ENCODE data around the gene SEPTIN5.

SEPTIN5 gene

DNA sequence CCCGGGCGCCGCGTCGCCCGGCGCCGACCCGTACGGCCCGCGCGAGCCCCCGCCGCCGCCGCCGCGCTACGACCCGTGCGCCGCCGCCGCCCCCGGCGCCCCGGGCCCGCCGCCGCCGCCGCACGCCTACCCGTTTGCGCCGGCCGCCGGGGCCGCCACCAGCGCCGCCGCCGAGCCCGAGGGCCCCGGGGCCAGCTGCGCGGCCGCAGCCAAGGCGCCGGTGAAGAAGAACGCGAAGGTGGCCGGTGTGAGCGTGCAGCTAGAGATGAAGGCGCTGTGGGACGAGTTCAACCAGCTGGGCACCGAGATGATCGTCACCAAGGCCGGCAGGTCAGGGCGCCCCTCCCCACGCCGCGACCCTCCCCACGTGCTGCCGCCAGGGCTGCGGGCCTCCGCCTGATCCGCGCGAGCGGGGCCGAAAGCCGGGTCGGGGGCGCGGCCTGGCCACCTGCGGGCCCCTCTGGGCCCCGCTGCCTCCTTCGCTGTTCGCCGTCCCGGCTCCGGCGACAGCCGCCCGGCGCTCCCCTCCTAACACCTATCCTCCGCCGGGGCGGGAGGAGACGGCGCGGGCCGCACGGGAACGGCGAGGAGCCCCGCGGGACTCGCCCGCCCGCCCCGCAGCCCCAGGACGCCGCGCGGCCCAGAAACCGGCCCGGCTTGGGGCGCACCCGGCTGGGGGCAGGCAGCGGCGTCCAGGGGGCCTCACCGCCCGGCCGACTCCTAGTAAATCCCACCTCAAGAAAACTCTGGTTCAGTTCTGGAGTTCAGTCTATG lies 46.8 kb downstream of the SEPTIN5 start:
- no peak for DNase-seq (ENCODE audit: low read depth)

DNA sequence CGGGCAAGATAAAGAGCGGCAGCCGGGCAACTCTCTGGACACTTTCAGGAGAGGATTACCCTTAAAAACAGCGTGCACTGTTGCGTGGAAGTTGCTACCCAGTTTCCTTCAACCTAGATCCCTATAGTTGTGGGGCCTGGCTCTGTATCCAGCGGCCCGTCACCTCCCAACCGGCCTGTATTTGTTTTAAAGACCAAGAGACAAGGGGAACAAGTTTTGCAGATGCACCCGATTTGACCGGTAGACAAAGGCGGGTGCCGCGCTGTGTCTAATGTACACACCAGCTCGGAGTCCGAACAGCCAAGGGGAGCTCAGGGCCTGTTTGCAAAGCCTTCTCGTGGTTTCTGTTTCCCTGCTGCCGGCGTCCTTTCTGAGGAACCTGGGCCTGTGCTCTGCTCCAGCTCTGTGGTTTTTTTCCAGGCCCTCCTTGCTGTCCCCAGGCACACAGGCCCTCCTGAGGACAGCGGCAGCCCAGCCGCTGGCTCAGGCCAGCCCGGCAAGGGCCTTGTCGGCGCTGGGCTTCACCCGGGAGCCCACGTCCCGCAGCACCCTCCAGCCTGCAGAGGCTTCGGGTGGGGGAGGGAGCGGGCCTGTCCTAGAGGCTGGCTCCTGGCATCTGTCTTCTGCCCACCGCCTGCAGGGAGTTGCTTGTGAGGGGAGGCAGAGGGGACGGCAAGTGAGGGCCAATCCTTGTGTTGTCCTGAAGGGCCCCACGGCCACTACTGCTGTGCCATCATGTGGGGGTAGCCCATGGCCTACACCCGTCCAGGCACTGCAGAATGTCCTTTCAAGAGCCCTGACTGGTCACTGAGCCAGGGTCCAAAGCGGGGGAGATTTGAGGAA lies 47.6 kb downstream of the SEPTIN5 start:
- no peak for DNase-seq (ENCODE audit: low read depth)

DNA sequence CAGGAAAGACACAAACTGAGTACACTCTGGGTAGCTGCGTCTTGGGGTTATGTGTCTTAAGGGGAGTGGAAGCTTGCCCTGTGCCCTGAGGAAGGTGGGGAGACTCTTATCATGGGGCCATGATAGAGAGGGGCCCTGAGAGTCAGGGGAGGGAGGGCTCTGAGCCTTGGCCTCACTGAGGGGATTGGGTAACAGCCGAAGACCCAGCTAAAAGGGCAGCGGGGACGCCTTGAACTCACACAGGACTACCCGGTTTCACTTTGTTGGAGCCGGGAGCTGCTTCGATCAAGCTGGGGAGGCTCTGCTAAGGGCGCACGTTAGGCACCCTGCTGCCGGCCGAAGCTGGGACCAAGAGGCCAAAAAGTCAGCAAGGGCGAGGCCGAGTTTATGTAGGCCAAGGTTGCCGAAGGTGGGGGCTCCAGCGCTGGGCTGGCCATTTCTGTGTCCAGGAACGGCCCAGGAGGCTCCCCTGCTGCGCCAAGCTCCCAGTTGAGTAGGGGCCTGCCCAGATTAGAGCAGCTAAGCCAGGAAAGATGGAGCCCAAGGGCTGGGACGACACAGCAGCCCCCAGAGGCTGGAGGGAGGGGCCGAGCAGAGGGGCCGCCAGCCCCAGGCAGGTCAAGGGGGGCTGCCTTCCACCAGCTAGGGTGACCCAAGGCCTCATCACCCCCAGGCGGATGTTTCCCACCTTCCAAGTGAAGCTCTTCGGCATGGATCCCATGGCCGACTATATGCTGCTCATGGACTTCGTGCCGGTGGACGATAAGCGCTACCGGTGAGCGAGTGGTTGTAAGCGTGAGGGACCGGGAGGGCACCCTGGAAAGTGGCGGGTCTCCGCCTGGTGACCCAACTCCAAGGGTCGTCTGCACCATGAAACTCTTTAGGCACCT lies 48.5 kb downstream of the SEPTIN5 start:
- DNase-seq (ENCODE audit: low read depth): no peak

DNA sequence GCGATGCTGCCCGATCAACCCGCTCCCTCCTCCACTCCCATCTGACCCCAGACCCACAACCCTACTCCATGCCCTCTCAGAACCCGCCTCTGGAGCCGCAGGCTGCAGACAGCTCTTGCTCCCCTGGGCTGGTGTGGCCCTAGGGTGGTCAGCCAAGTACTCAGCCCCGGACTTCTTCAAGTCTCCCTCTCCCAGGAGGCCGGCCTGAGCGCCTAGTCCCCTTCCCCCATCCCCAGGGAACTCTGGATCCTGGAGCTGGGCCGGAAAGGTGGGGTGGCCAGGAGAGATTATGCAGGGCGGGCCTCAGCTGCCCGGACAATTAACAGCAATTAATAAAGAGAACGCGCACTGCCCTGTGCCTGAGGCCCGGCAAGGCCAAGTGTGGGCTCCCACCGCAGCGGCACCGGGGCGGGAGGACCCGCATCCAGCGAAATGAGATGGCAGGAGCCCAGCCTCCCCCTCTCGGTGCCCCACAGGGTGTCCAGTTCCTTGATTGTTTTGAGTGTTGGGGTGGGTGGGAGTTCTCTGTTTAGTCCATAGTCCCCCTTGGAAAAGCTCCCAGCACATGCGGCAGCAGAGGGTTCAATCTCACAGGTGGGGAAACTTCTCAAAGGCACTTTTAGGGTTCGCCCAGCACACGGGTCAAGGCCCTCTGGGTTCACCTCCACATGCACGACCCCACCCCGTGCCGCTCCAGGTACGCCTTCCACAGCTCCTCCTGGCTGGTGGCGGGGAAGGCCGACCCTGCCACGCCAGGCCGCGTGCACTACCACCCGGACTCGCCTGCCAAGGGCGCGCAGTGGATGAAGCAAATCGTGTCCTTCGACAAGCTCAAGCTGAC lies 49.4 kb downstream of the SEPTIN5 start:
- DNase-seq (ENCODE audit: low read depth): no peak

DNA sequence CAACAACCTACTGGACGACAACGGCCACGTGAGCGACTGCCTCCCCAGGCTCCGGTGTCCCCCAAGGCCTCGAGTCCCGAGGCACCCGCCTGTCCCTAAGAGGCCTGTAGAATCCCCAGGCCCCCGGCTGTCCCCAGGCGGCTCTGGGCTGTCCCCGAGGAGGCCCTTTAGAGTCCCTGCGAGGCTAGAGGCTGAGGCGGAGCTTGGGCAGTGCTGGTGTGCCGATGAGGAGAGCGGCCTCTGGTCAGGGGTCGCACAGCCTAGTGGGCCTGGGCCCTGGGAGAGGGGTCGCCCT lies 49.9 kb downstream of the SEPTIN5 start:
- no peak for DNase-seq (ENCODE audit: low read depth)

DNA sequence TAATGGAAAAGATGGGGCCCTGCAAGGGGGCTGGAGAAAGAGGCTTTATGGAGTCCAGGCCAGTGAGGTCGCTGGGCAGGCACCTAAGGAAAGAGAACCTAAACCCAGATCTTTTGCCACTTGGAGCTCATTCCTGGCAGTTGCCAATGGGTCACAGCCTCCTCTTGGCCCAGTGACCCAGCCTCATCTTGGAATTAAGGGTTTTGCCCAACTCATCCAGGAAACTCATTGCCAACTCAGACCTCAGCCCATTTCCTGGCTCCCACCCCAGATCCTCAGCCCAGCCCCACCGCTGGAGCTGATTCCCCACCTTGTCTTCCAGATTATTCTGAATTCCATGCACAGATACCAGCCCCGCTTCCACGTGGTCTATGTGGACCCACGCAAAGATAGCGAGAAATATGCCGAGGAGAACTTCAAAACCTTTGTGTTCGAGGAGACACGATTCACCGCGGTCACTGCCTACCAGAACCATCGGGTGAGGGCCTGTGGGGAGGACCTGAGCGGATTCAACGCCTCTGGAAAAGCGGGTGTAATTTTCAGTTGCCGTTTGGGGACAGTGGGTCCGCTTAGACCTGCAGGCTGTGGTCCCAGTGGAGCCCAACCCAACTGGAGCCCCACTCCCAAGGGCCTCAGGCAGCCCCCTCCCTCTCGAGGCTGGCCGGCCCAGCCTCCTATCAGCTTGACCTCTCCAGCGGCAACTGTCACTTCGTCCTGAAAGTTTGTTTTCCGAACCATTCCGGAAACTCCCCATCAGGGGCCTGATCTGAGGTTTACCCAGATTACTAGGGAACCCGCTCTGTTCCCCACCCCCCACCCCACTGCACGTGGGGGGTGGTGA lies 50.6 kb downstream of the SEPTIN5 start:
- DNase-seq (ENCODE audit: low read depth): no peak

DNA sequence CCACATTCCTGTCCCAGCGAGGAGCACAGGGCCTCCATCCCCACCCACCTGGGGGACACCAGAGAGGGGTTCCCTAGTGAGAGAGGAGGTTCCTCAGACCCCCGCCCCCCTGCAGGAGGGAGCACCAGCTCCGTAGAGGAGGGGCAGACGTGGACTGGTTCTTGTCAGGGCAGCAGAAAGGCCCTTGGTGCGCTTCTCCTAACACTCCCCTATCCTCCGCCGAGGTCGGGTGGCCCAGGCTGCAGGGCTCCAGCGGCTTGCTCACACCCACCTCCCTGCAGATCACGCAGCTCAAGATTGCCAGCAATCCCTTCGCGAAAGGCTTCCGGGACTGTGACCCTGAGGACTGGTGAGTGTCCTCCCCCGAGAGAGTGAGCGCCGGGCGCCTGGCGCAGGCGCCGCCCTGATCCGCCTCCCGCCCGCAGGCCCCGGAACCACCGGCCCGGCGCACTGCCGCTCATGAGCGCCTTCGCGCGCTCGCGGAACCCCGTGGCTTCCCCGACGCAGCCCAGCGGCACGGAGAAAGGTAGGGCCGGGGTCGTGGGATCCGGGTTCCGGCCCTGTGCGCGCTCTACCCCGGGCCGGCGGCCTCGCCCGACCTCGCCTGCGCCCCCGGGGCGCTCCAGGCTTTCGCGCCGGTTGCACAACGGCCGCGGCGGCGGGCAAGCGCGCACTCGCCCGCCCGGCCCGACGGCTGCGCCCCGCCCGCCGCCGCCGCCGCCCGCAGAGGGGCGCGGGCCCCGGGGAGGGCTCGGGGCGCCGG lies 51.4 kb downstream of the SEPTIN5 start:
- no peak for DNase-seq (ENCODE audit: low read depth)

DNA sequence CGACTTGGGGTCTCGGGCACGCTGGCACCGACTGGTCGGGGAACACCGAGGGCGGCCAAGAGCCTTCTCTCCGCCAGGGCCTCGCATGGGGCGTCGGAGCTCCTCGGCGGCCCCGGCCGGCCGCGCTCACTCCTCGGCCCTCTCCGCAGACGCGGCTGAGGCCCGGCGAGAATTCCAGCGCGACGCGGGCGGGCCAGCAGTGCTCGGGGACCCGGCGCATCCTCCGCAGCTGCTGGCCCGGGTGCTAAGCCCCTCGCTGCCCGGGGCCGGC lies 51.9 kb downstream of the SEPTIN5 start:
- DNase-seq (ENCODE audit: low read depth): no peak

DNA sequence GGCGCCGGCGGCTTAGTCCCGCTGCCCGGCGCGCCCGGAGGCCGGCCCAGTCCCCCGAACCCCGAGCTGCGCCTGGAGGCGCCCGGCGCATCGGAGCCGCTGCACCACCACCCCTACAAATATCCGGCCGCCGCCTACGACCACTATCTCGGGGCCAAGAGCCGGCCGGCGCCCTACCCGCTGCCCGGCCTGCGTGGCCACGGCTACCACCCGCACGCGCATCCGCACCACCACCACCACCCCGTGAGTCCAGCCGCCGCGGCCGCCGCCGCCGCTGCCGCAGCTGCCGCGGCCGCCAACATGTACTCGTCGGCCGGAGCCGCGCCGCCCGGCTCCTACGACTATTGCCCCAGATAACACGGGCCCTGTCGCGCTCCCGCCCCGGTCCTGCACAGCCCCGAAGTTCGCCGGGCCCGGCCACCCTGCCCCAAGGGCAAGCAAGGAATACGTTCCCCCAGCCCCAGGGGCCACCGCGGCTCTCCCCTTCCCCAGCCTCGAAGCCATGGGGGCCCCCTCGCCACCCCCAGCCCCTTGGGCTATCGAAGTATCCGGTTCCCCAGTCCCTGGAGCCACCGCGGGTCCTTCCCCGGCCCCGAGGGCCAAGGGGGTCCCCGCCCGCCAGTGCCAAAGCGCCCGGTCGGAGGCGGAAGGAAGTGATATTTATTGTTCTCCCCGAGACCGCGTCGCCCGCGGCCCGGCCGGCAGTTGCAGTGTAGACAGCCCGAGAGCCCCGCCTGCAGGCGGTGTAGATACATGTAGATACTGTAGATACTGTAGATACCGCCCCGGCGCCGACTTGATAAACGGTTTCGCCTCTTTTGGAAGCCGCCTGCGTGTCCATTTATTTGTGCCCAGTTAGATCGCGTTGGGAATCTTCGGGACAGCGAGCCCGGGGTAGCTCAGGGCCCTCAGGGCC lies 52.5 kb downstream of the SEPTIN5 start:
- no peak for DNase-seq (ENCODE audit: low read depth)

DNA sequence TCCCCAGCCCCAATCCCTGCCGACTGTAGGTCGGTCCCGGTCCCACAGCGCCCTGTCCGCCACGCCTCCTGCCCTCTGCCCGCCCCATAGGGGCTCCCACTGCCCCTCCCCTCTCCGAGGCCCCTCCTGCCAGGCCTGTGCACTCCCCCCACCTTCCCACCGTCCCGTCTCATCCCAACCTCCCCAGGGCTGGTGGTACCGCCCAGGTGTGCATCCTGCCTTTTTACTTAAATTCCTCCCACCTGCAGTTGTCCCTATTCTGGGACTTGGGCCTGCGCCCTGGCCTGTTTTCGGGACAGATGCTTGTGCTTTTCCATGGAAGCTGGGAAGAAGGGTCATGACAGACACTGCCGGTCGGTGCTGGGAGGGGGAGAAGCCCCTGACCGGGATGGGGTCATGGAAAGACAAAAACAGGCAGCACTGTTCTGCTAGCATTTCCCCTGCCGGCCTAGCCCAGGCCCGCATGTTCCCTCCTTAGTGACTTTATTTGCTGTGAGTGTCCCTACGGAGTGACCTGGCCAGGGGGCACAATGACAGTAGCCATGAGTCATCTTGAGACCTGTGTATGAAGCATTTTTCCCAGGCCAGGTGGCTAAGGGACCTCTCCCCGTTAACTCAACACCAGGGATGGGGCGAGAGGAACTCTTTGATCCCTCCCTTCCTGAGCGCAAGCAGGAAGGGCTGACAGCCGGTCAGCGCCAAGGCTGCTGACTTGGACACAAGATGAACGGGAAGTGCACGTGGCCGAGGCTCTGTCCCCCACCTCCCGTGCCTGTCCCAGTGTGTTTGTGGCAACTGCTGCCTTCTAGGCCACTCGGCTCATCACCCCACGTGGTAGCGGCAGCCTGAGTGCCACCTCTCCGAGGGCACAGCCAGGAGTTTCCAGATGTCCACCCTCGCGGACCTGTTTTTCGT lies 53.4 kb downstream of the SEPTIN5 start:
- DNase-seq (ENCODE audit: low read depth): no peak

DNA sequence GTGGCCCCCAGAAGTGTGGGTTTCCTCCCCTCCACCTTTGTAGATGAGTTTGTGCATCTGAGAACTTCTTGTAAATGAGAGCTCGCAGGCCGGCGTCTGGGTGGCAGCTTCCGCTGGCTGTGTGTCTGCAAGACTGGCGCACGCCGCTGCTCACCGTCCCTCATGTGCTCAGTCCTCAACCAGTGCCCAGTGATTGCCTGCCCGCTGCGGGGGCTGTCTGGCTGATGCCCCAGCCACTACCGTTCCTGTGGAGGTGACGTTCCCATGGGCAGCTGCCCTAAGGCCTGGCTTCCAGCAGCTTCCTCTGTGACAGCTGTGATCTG lies 55.1 kb downstream of the SEPTIN5 start:
- no peak for DNase-seq (ENCODE audit: low read depth)

DNA sequence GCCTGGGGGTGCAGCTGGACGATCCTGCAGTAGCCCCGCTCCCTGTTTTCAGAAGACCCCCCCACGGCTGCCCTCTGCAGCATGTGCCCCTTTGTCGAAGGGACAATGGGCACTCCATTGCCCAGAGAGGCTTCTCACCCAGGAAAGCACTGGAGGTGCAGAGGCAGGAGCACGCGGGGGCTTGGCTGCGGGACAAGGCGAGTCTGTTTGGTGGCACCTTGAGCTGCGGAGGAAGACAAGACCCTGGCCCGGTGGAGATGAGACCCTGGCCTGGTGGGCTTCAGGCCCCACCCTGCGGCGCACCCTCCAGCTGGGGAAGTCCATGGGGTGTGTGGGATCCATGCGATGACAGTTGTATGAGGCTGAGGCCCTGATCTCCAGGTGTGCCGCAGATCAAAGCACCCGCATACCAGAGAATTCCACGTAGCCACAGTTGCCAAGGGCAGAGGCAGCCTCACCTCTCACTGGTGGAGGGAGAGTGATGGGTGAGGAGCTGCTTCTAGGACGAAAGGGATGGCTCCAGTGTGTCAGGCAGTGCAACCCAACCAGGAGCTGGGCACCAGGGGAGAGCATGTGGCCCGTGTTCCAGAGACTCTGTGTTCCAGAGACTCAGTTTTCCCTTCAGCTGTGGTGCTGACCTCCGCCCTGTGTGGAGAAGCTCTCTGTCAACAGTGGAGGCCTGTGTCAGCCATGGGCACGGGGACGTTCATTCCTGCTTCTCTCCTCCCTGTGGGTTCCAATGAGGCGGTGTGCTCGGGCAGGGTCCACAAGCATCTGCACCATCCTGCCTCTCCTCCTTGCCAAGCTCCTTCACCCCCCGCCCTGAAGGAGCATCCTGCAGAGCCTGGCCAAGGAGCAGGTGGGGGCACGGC lies 56.3 kb downstream of the SEPTIN5 start:
- no peak for DNase-seq (ENCODE audit: low read depth)

DNA sequence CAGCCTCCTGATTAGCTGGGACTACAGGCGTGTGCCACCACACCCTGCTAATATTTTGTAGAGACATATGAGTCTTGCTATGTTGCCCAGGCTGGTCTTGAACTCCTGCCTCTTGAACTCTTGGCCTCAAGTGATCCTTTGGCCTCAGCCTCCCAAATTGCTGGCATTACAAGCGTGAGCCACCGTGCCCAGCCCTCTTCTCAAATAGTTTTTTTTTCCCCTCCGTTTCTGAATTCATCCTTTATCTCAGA lies 58.0 kb downstream of the SEPTIN5 start:
- no peak for DNase-seq (ENCODE audit: low read depth)
